K562 (cell line): ENCODE results near the gene C3AR1. TPM values are rescaled to one million over a fixed set of nuclear protein-coding genes. Genes with fewer than 3 reads are reported as not detected.

Experiments used
- ATAC-seq: fragments of 200-7000 bp; cut with Tn5 transposase; 3 replicates; pipeline ENCODE4 v1.9.1; 2020; ENCODE audit warnings: moderate library complexity
- BruUV-seq: library from RNA; stranded (reverse); fragments of 400-500 nt; replicated peaks from 2 replicates; lab custom pipeline; 2021; lab: Mats Ljungman, UMichigan
- CTCF ChIA-PET: fragments of 300-600 bp; formaldehyde crosslinking; extraction: SDS; loops from one replicate; lab custom pipeline; 2021; ENCODE audit warnings: low intra/inter-chr PET ratio; lab: Yijun Ruan, JAX
- POLR2A ChIA-PET: fragments of 300-600, 350-650 bp; sonication (Branson Sonifier 250); formaldehyde crosslinking; extraction: SDS; loops from one replicate; lab custom pipeline; 2021; ENCODE audit warnings: antibody characterized with exemption, inconsistent platforms; lab: Yijun Ruan, JAX
- DNase-seq, 4 experiments: peaks; one replicate each; pipeline versions ENCODE4 v3.0.0 to v3.0.0-alpha.2; 2011 to 2018; ENCODE audit warnings: low spot score in 3 of 4, mixed read lengths in 3 of 4; ENCODE audit errors: extremely low read depth in 1 of 4
- FAIRE-seq: peaks from 2 replicates; lab custom pipeline; 2011; peaks lifted over from hg19 to GRCh38; lab: Jason Lieb, UNC
- H2AFZ ChIP-seq: 2 replicates; pipeline ENCODE4 v1.6.0; 2011; ENCODE audit warnings: low read depth, low read length, control low read depth, inconsistent platforms
- H3K27ac ChIP-seq: fragments of 200-600 bp; 3 replicates; pipeline ENCODE4 v1.8.0; 2011; ENCODE audit warnings: low read depth, mild to moderate bottlenecking, control low read depth, inconsistent platforms, low read length, moderate library complexity, mixed read lengths; ENCODE audit errors: extremely low read depth
- H3K27me3 ChIP-seq, 2 experiments: fragments of 300-600 bp in 1 of 2; 2 replicates in 1 of 2; 3 replicates in 1 of 2; pipeline versions ENCODE4 v1.6.0 to v1.8.0; 2011; ENCODE audit warnings: inconsistent platforms in 2 of 2, low read length in 2 of 2, mild to moderate bottlenecking in 1 of 2, mixed read lengths in 1 of 2, moderate library complexity in 1 of 2; ENCODE audit not compliant: control insufficient read depth in 2 of 2, insufficient read depth in 2 of 2
- H3K36me3 ChIP-seq: fragments of 300-600 bp; 3 replicates; pipeline ENCODE4 v1.8.0; 2011; ENCODE audit warnings: mild to moderate bottlenecking, low read length, inconsistent platforms; ENCODE audit not compliant: control insufficient read depth, insufficient read depth
- H3K4me1 ChIP-seq, 2 experiments: fragments of 200-600 bp in 1 of 2; replicated peaks in 1 of 2; 2 replicates in 1 of 2; 3 replicates in 1 of 2; pipeline versions ENCODE4 v1.5.1 to v1.8.0; 2011; ENCODE audit warnings: inconsistent platforms in 2 of 2, low read length in 2 of 2, mild to moderate bottlenecking in 1 of 2, mixed read lengths in 1 of 2, moderate library complexity in 1 of 2; ENCODE audit not compliant: control insufficient read depth in 2 of 2, insufficient read depth in 2 of 2
- H3K4me2 ChIP-seq: 2 replicates; pipeline ENCODE4 v1.6.1; 2011; ENCODE audit warnings: low read length, control low read depth, inconsistent platforms, mixed read lengths; ENCODE audit not compliant: insufficient read depth
- H3K4me3 ChIP-seq: fragments of 200-600 bp; sonication (generic), shearing (Covaris generic); 2 replicates; pipeline ENCODE4 v1.5.1; 2016; ENCODE audit warnings: control low read depth, inconsistent platforms
- H3K79me2 ChIP-seq: fragments of 200-600 bp; 3 replicates; pipeline ENCODE4 v1.8.0; 2011; ENCODE audit warnings: low read length, inconsistent platforms; ENCODE audit not compliant: control insufficient read depth, insufficient read depth
- H3K9ac ChIP-seq, 2 experiments: 2 replicates each; pipeline versions ENCODE4 v1.6.0 to v1.6.1; 2011; ENCODE audit warnings: low read depth in 2 of 2, low read length in 2 of 2, control low read depth in 1 of 2, inconsistent platforms in 1 of 2, mild to moderate bottlenecking in 1 of 2, mixed read lengths in 1 of 2; ENCODE audit not compliant: insufficient read depth in 1 of 2
- H3K9me1 ChIP-seq: one replicate; pipeline ENCODE4 v1.6.0; 2011; ENCODE audit warnings: inconsistent platforms, mild to moderate bottlenecking, low read length, moderate library complexity; ENCODE audit not compliant: control insufficient read depth, insufficient read depth
- H3K9me3 ChIP-seq: replicated peaks from 2 replicates; pipeline ENCODE4 v1.5.1; 2011; ENCODE audit warnings: low read depth, low read length, inconsistent platforms; ENCODE audit not compliant: control insufficient read depth, insufficient read depth
- H4K20me1 ChIP-seq: replicated peaks from 2 replicates; pipeline ENCODE4 v1.6.1; 2011; ENCODE audit warnings: low read length, inconsistent platforms, mixed read lengths; ENCODE audit not compliant: control insufficient read depth, insufficient read depth
- NCOA6 ChIP-seq: fragments of 450-650 bp; IDR thresholded peaks from 2 replicates; pipeline ENCODE4 v1.6.1; 2017; ENCODE audit warnings: mild to moderate bottlenecking
- NR1H2 ChIP-seq: sonication (generic); formaldehyde crosslinking; IDR thresholded peaks from 2 replicates; pipeline ENCODE4 v1.4.0; 2020; ENCODE audit warnings: mild to moderate bottlenecking, missing genetic modification reagents
- TAF9B ChIP-seq: fragments of 450-650 bp; IDR thresholded peaks from 2 replicates; pipeline ENCODE4 v1.6.1; 2018; ENCODE audit warnings: mild to moderate bottlenecking; ENCODE audit not compliant: partially characterized antibody
- ZNF644 ChIP-seq: fragments of 200-800 bp; sonication (Bioruptor generic); IDR thresholded peaks from 2 replicates; pipeline ENCODE4 v1.6.1; 2016; ENCODE audit warnings: low read depth, missing genetic modification characterization, missing compliant biosample characterization
- WGBS: fragments of 100-300 bp; shearing (Covaris generic); methylation state at CpG from one replicate; pipeline ENCODE4 v1.1.6; 2016; ENCODE audit warnings: low coverage, mixed read lengths; ENCODE audit not compliant: insufficient coverage; ENCODE audit errors: missing lambda C conversion rate; 5-methylcytosine and 5-hydroxymethylcytosine counted together
- in situ Hi-C: fragments of 300-500 bp; cut with MboI; formaldehyde crosslinking; loops from 4 replicates; pipeline ENCODE4 v1.15.0; 2018; ENCODE audit warnings: inconsistent platforms, mixed read lengths
- intact Hi-C: fragments of 100-400 bp; cut with micrococcal nuclease; formaldehyde crosslinking; loops from 2 replicates; pipeline ENCODE4 v1.14.2; 2022
- polyA plus RNA-seq, 8 experiments: library from polyadenylated mRNA; depleted of rRNA in 4 of 8; stranded (reverse) in 5 of 8; unstranded in 3 of 8; fragments of >200 nt; fragmentation: Nextera tagmentation in 2 of 8; fragmentation: Illumina TruSeq in 1 of 8; extraction: Ambion mirVana in 2 of 8; extraction: Trizol in 1 of 8; gene quantifications; 2 replicates each; pipeline versions ENCODE4 v1.2.1 to v1.2.3, GENCODE V29; 2011 to 2014; ENCODE audit warnings: inconsistent platforms in 1 of 8, missing spikeins in 1 of 8
- total RNA-seq, 7 experiments: library from RNA; depleted of rRNA in 6 of 7; stranded (reverse); fragments of >200 nt in 6 of 7; fragmentation: Illumina TruSeq in 2 of 7; extraction: Trizol in 2 of 7; gene quantifications; 2 replicates each; pipeline versions ENCODE4 v1.2.1 to v1.2.3, GENCODE V29; 2011 to 2021; ENCODE audit warnings: low replicate concordance in 1 of 7
- TF ChIP-seq, protein P1 (sequence below): IDR thresholded peaks from 2 replicates; pipeline ENCODE4 v1.6.1; 2016; ENCODE audit warnings: missing genetic modification characterization, missing compliant biosample characterization

C3AR1 gene
- total and polyA plus RNA-seq, 9 of the 15 experiments (the other 6 are each of a cell fraction or from before 2014, with no cell fraction given) = 2.2 to 12.9 (median 5.3) TPM

DNA sequence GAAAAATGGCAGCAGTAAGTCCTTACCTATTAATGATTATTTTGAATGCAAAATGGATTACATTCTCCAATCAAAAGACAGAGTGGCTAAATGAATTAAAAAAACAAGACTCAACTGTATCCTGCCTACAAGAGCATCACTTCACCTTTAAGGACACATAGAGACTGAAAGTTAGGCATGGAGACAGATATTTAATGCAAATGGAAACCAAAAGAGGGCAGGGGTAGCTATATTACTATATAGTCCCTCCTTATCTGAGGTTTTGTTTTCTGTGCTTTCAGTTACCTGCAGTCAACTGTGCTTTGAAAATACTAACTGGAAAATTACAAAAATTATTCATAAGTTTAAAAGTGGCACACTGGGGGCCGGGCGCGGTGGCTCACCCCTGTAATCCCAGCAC, 33.1 kb upstream of the C3AR1 start:
- Histone ChIP-seq H3K79me2 (no peaks in the 10 kb centered on the region), H3K9me1 (no peaks in the 10 kb centered on the region), H3K36me3 (peaks cover 33% of the 10 kb centered on the region; the same call in 2 of the 3 replicates), H4K20me1 (no peaks in the 10 kb centered on the region), H3K27me3 (no peaks in the 10 kb centered on the region), H3K27ac (no peak overlapping the region), H3K4me1 (no peaks in the 10 kb centered on the region), H3K4me2 (no peak overlapping the region), H3K4me3 (no peak overlapping the region), H2AFZ (no peak overlapping the region), H3K9ac (no peak overlapping the region), H3K9me3 (no peaks in the 10 kb centered on the region)
- TF ChIP-seq NR1H2 (CRISPR knock-in tag) = no peak
- no peak for TF ChIP-seq NCOA6
- TF ChIP-seq, protein P1, sequence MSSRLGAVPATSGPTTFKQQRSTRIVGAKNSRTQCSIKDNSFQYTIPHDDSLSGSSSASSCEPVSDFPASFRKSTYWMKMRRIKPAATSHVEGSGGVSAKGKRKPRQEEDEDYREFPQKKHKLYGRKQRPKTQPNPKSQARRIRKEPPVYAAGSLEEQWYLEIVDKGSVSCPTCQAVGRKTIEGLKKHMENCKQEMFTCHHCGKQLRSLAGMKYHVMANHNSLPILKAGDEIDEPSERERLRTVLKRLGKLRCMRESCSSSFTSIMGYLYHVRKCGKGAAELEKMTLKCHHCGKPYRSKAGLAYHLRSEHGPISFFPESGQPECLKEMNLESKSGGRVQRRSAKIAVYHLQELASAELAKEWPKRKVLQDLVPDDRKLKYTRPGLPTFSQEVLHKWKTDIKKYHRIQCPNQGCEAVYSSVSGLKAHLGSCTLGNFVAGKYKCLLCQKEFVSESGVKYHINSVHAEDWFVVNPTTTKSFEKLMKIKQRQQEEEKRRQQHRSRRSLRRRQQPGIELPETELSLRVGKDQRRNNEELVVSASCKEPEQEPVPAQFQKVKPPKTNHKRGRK (tag) = no peak
- no peak for TF ChIP-seq ZNF644 (tag)
- no peak for TF ChIP-seq TAF9B
- FAIRE-seq (no peak), ATAC-seq (no peak), DNase-seq (no peak)
- ChIA-PET POLR2A (no interaction called here), CTCF (no interaction called here)
- in situ Hi-C loops (no loop called here), intact Hi-C loops (no loop called here)
- no TSS peak for BruUV-seq
- 94% methylated on average over 3 of the region's 3 CpGs for WGBS
